Calu3 (cell line): ENCODE measurements around the gene JOSD2. TPM values are rescaled to one million over a fixed set of nuclear protein-coding genes. Genes with fewer than 3 reads are reported as not detected.
A peak's percentile ranks its signal among the peaks of the same experiment; 100 is the strongest.

Experiments
- BruUV-seq: library from RNA; stranded (reverse); fragments of 400-500 nt; replicated peaks from 2 replicates; lab custom pipeline; 2021; lab: Mats Ljungman, UMichigan
- CTCF ChIA-PET: fragments of 300-600 bp; sonication (Branson Sonifier 250); formaldehyde crosslinking; loops from one replicate; lab custom pipeline; 2022; ENCODE audit warnings: antibody characterized with exemption; lab: Charles Lee
- DNase-seq: peaks from one replicate; pipeline ENCODE4 v3.0.0; 2022
- H3K27ac Mint-ChIP-seq: one replicate; pipeline ENCODE4 v1.8.0; 2022; ENCODE audit warnings: mixed read lengths; ENCODE audit not compliant: unreplicated experiment
- H3K27me3 Mint-ChIP-seq: one replicate; pipeline ENCODE4 v1.8.0; 2022; ENCODE audit warnings: mixed read lengths; ENCODE audit not compliant: unreplicated experiment
- H3K36me3 Mint-ChIP-seq: one replicate; pipeline ENCODE4 v1.8.0; 2022; ENCODE audit warnings: mild to moderate bottlenecking, moderate library complexity, mixed read lengths; ENCODE audit not compliant: insufficient read depth, unreplicated experiment
- H3K4me1 Mint-ChIP-seq: one replicate; pipeline ENCODE4 v1.8.0; 2022; ENCODE audit warnings: mild to moderate bottlenecking, low read depth, mixed read lengths; ENCODE audit not compliant: unreplicated experiment
- H3K4me3 Mint-ChIP-seq: one replicate; pipeline ENCODE4 v1.8.0; 2022; ENCODE audit warnings: mild to moderate bottlenecking, low read depth, moderate library complexity, mixed read lengths; ENCODE audit not compliant: unreplicated experiment
- H3K9me3 Mint-ChIP-seq: one replicate; pipeline ENCODE4 v1.8.0; 2022; ENCODE audit warnings: low read depth, mixed read lengths; ENCODE audit not compliant: unreplicated experiment
- CTCF ChIP-seq: fragments of 200-600 bp; IDR thresholded peaks from one replicate; pipeline ENCODE4 v1.8.0; 2022; ENCODE audit warnings: antibody characterized with exemption; ENCODE audit not compliant: unreplicated experiment
- intact Hi-C: fragments of 100-400 bp; cut with micrococcal nuclease; formaldehyde crosslinking; loops from one replicate; pipeline ENCODE4 v1.10.0; 2022; ENCODE audit not compliant: unreplicated experiment
- total RNA-seq: library from RNA; stranded (reverse); gene quantifications from 2 replicates; pipeline ENCODE4 v1.2.3, GENCODE V29; 2022

JOSD2 gene
- total RNA-seq, 1 experiment from 2014 or later: 38.6 TPM

GRCh38 chr19:50500753-50501151 is 10.2 kb downstream of the JOSD2 start:
- Mint-ChIP-seq H3K4me3 (no peak overlapping the region), H3K4me1 (no peaks in the 10 kb centered on the region), H3K27ac (no peak overlapping the region), H3K36me3 (no peaks in the 10 kb centered on the region), H3K9me3 (no peaks in the 10 kb centered on the region), H3K27me3 (no peaks in the 10 kb centered on the region)
- no TSS peak for BruUV-seq
- intact Hi-C loops: no loop called here
- no peak for DNase-seq
- CTCF ChIA-PET: interaction anchor here (0.8 kb wide), 1 partner anchor 11 kb away, joined by 3 read pairs; the partner anchor contains the start of gene JOSD2
- no peak for TF ChIP-seq CTCF

GRCh38 chr19:50500060-50500752 is 10.8 kb downstream of the JOSD2 start:
- intact Hi-C loops: no loop called here
- Mint-ChIP-seq H3K9me3 (no peaks in the 10 kb centered on the region), H3K4me3 (no peak overlapping the region), H3K27me3 (no peaks in the 10 kb centered on the region), H3K36me3 (no peaks in the 10 kb centered on the region), H3K27ac (no peak overlapping the region), H3K4me1 (no peaks in the 10 kb centered on the region)
- TF ChIP-seq CTCF: peak; percentile 30
- no TSS peak for BruUV-seq
- DNase-seq: peak; percentile 44
- CTCF ChIA-PET: interaction anchor here (0.8 kb wide), 1 partner anchor 11 kb away, joined by 3 read pairs; the partner anchor contains the start of gene JOSD2

GRCh38 chr19:50498219-50499056 is 12.6 kb downstream of the JOSD2 start:
- Mint-ChIP-seq H3K27me3 (no peaks in the 10 kb centered on the region), H3K4me1 (no peaks in the 10 kb centered on the region), H3K9me3 (no peaks in the 10 kb centered on the region), H3K36me3 (no peaks in the 10 kb centered on the region), H3K27ac (no peak overlapping the region), H3K4me3 (no peak overlapping the region)
- intact Hi-C loops: no loop called here
- CTCF ChIA-PET: no interaction called here
- TF ChIP-seq CTCF: no peak
- no TSS peak for BruUV-seq
- DNase-seq: no peak

GRCh38 chr19:50497022-50497405 is 14.0 kb downstream of the JOSD2 start:
- H3K27me3 Mint-ChIP-seq: peaks cover 9% of the 10 kb centered on the region
- H3K36me3 Mint-ChIP-seq: peaks cover 4% of the 10 kb centered on the region
- no peaks in the 10 kb centered on the region for H3K9me3 Mint-ChIP-seq
- peaks cover 3% of the 10 kb centered on the region for H3K4me1 Mint-ChIP-seq
- DNase-seq: no peak
- CTCF ChIA-PET: interaction anchor here (0.5 kb wide), 1 partner anchor 345 kb away, joined by 3 read pairs; no protein-coding TSS in a partner anchor
- no TSS peak for BruUV-seq
- H3K27ac Mint-ChIP-seq: no peak overlapping the region
- intact Hi-C loops: no loop called here
- TF ChIP-seq CTCF: no peak
- H3K4me3 Mint-ChIP-seq: no peak overlapping the region
